Vagina (tissue), 2 donors: ENCODE measurements around the gene RALA. TPM values are rescaled to one million over a fixed set of nuclear protein-coding genes. Genes with fewer than 3 reads are reported as not detected.
A peak's percentile ranks its signal among the peaks of the same experiment; 100 is the strongest.

Experiments used
- DNase-seq, 2 donors: peaks; one replicate each; pipeline ENCODE4 v3.0.0-alpha.2; 2017; ENCODE audit errors: extremely low spot score in 2 of 2
- H3K27ac ChIP-seq: fragments of 200-600 bp; sonication (generic); one replicate; pipeline ENCODE4 v1.5.1; 2019
- H3K27me3 ChIP-seq: fragments of 200-600 bp; sonication (generic); one replicate; pipeline ENCODE4 v1.5.1; 2019
- H3K36me3 ChIP-seq, 2 donors: fragments of 200-600 bp; sonication (generic); one replicate each; pipeline ENCODE4 v1.5.1; 2017 to 2019
- H3K4me1 ChIP-seq: fragments of 200-600 bp; sonication (generic); one replicate; pipeline ENCODE4 v1.5.1; 2019
- H3K4me3 ChIP-seq, 2 donors: fragments of 200-600 bp; sonication (generic); 1 replicate in 1 of 2; 2 replicates in 1 of 2; pipeline ENCODE4 v1.5.1; 2016 to 2019
- H3K9me3 ChIP-seq: fragments of 200-600 bp; sonication (generic); one replicate; pipeline ENCODE4 v1.5.1; 2019
- CTCF ChIP-seq, 3 experiments: fragments of 450-650 bp in 2 of 3; fragments of 200-600 bp in 1 of 3; sonication (generic) in 1 of 3; IDR thresholded peaks; one replicate each; pipeline ENCODE4 v1.5.1; 2017 to 2019; ENCODE audit warnings: antibody characterized with exemption in 3 of 3, mild to moderate bottlenecking in 2 of 3, moderate library complexity in 2 of 3
- POLR2A ChIP-seq, 2 donors: fragments of 450-650 bp; IDR thresholded peaks; one replicate each; pipeline ENCODE4 v1.6.1; 2017; ENCODE audit warnings: antibody characterized with exemption in 2 of 2, mild to moderate bottlenecking in 2 of 2, moderate library complexity in 2 of 2
- POLR2AphosphoS5 ChIP-seq, 2 donors: sonication (generic); formaldehyde crosslinking; IDR thresholded peaks; one replicate each; pipeline ENCODE4 v1.9.0; 2017; ENCODE audit warnings: antibody characterized with exemption in 2 of 2, mild to moderate bottlenecking in 2 of 2, low read depth in 1 of 2; ENCODE audit not compliant: insufficient read depth in 1 of 2
- intact Hi-C: fragments of 100-400 bp; cut with DNase I; formaldehyde crosslinking; loops from one replicate; pipeline ENCODE4 v1.15.1; 2023
- total RNA-seq: library from RNA; depleted of rRNA; stranded (reverse); fragments of >200 nt; gene quantifications from one replicate; pipeline ENCODE4 v1.2.3, GENCODE V29; 2016

The RALA gene
- total RNA-seq, 1 donor from 2014 or later = 20.1 TPM

- Histone ChIP-seq H3K27ac (no peak overlapping the region), H3K27me3 (no peaks in the 10 kb centered on the region), H3K4me3 (no peak overlapping the region), H3K36me3 (no peaks in the 10 kb centered on the region), H3K9me3 (no peaks in the 10 kb centered on the region), H3K4me1 (no peaks in the 10 kb centered on the region)
- no peak for DNase-seq
- intact Hi-C loops = no loop called here
- no peak for TF ChIP-seq POLR2A (IDR thresholded peaks at IDR 0.05)
- no peak for TF ChIP-seq POLR2AphosphoS5 (IDR thresholded peaks at IDR 0.05; ENCODE audit: insufficient read depth in 1 of 2, low read depth in 1 of 2)
- TF ChIP-seq CTCF (IDR thresholded peaks at IDR 0.05) = no peak
These were observed 118.7 kb downstream of the RALA start for GRCh38 chr7:39741942-39742623.

GRCh38 chr7:39744620-39745019 lies 121.2 kb downstream of the RALA start:
- intact Hi-C loops = loop anchor here (5.0 kb wide), 1 partner anchor 162 kb away; no protein-coding TSS in a partner anchor

GRCh38 chr7:39745320-39745719 lies 121.9 kb downstream of the RALA start:
- intact Hi-C loops = loop anchor here (5.0 kb wide), 1 partner anchor 163 kb away; no protein-coding TSS in a partner anchor
- Histone ChIP-seq H3K36me3 (no peaks in the 10 kb centered on the region), H3K27ac (no peak overlapping the region), H3K9me3 (no peaks in the 10 kb centered on the region), H3K4me3 (no peak overlapping the region), H3K27me3 (no peaks in the 10 kb centered on the region), H3K4me1 (no peaks in the 10 kb centered on the region)
- TF ChIP-seq CTCF (IDR thresholded peaks at IDR 0.05) (no peak), POLR2A (IDR thresholded peaks at IDR 0.05) (no peak), POLR2AphosphoS5 (IDR thresholded peaks at IDR 0.05; ENCODE audit: insufficient read depth in 1 of 2, low read depth in 1 of 2) (no peak)
- DNase-seq = peak in 1 of 2 donors; percentile 56

More at GRCh38 chr7:39744620-39745019, 121.2 kb downstream of the RALA start:
- Histone ChIP-seq H3K27ac (no peak overlapping the region), H3K4me1 (no peaks in the 10 kb centered on the region), H3K36me3 (no peaks in the 10 kb centered on the region), H3K27me3 (no peaks in the 10 kb centered on the region), H3K4me3 (no peak overlapping the region), H3K9me3 (no peaks in the 10 kb centered on the region)
- no peak for TF ChIP-seq POLR2AphosphoS5 (IDR thresholded peaks at IDR 0.05; ENCODE audit: insufficient read depth in 1 of 2, low read depth in 1 of 2)
- TF ChIP-seq CTCF (IDR thresholded peaks at IDR 0.05) = no peak
- no peak for TF ChIP-seq POLR2A (IDR thresholded peaks at IDR 0.05)
- no peak for DNase-seq

GRCh38 chr7:39746103-39746819 lies 122.9 kb downstream of the RALA start:
- Histone ChIP-seq H3K27me3 (no peaks in the 10 kb centered on the region), H3K27ac (no peak overlapping the region), H3K4me3 (no peak overlapping the region), H3K4me1 (no peaks in the 10 kb centered on the region), H3K9me3 (no peaks in the 10 kb centered on the region), H3K36me3 (no peaks in the 10 kb centered on the region)
- TF ChIP-seq CTCF (IDR thresholded peaks at IDR 0.05) = peak; percentile 39 to 82 (median 69)
- no peak for TF ChIP-seq POLR2A (IDR thresholded peaks at IDR 0.05)
- peak in 1 of 2 donors; percentile 58 for TF ChIP-seq POLR2AphosphoS5 (IDR thresholded peaks at IDR 0.05; ENCODE audit: insufficient read depth in 1 of 2, low read depth in 1 of 2)
- DNase-seq = no peak
- intact Hi-C loops = loop anchor here (5.0 kb wide), 1 partner anchor 164 kb away; no protein-coding TSS in a partner anchor
